HFFc6 (cell line): ENCODE measurements around the gene FRAT2. TPM values are rescaled to one million over a fixed set of nuclear protein-coding genes. Genes with fewer than 3 reads are reported as not detected.

ENCODE experiments used
- DNase-seq: peaks from one replicate; pipeline ENCODE4 v3.0.0-alpha.2; 2018
- H3K27ac Mint-ChIP-seq: 2 replicates; pipeline ENCODE4 v1.8.0; 2020; ENCODE audit warnings: mild to moderate bottlenecking, mixed read lengths
- H3K27me3 Mint-ChIP-seq: 2 replicates; pipeline ENCODE4 v1.8.0; 2021; ENCODE audit warnings: mild to moderate bottlenecking, moderate library complexity, mixed read lengths; ENCODE audit not compliant: insufficient read depth
- H3K36me3 Mint-ChIP-seq: 2 replicates; pipeline ENCODE4 v1.8.0; 2021; ENCODE audit warnings: low read depth, mixed read lengths
- H3K4me1 Mint-ChIP-seq: 2 replicates; pipeline ENCODE4 v1.8.0; 2020; ENCODE audit warnings: low read depth, mixed read lengths
- H3K4me3 Mint-ChIP-seq: 2 replicates; pipeline ENCODE4 v1.8.0; 2020; ENCODE audit warnings: mild to moderate bottlenecking, moderate library complexity, mixed read lengths
- H3K9me3 Mint-ChIP-seq: 2 replicates; pipeline ENCODE4 v1.8.0; 2020; ENCODE audit warnings: mild to moderate bottlenecking, mixed read lengths
- CTCF ChIP-seq: fragments of 200-600 bp; sonication (generic); IDR thresholded peaks from 2 replicates; pipeline ENCODE4 v1.5.0; 2021; ENCODE audit warnings: antibody characterized with exemption, mild to moderate bottlenecking
- total RNA-seq, 6 experiments: library from RNA; stranded (reverse); fragmentation: NEBNext Ultra II Directional; extraction: Animal tissue kit (Norgen Biotek cat#: 25700); gene quantifications; 2 replicates in 1 of 6; 3 replicates in 5 of 6; pipeline ENCODE4 v1.2.3, GENCODE V29; 2021

FRAT2 gene
- total RNA-seq, 6 experiments from 2014 or later: 2.2 to 2.9 (median 2.6) TPM

DNA sequence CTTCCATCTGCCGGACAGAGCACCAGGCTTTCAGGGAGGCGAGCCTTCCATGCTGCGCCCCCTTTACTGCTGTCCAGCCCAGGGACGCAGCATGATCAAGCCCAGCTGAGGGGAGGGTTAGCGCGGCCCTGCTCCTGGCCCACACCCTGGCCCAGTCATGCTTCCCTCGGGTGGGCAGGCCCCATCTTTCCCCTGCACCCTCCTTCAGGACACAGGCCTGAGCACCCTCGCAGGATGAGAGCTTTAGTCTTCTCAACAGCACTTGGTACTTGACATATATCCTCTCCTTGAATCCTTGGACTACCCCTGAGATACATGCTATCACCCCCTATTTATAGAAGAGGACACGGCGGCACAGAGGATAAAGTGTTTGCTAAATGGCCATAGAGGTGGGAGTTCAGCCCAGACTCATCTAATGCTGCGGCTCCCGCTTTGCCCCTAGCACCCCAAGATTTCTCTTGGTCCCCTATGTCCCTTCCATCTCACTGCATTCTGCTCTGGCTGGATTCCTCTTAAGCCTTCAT is 32.7 kb upstream of the FRAT2 start:
- Mint-ChIP-seq H3K36me3 (peaks cover 26% of the 10 kb centered on the region), H3K4me1 (no peaks in the 10 kb centered on the region), H3K27ac (no peak overlapping the region), H3K9me3 (no peaks in the 10 kb centered on the region), H3K4me3 (no peak overlapping the region), H3K27me3 (no peaks in the 10 kb centered on the region; the same call in none of the 2 replicates)
- no peak for TF ChIP-seq CTCF
- DNase-seq: no peak

- H3K27me3 Mint-ChIP-seq: no peaks in the 10 kb centered on the region; the same call in none of the 2 replicates
- no peaks in the 10 kb centered on the region for H3K9me3 Mint-ChIP-seq
- no peak overlapping the region for H3K4me3 Mint-ChIP-seq
- TF ChIP-seq CTCF: no peak
- H3K4me1 Mint-ChIP-seq: no peaks in the 10 kb centered on the region
- no peak overlapping the region for H3K27ac Mint-ChIP-seq
- H3K36me3 Mint-ChIP-seq: peaks cover 26% of the 10 kb centered on the region
- DNase-seq: no peak
Measured at GRCh38 chr10:97366572-97366971, 32.0 kb upstream of the FRAT2 start.

DNA sequence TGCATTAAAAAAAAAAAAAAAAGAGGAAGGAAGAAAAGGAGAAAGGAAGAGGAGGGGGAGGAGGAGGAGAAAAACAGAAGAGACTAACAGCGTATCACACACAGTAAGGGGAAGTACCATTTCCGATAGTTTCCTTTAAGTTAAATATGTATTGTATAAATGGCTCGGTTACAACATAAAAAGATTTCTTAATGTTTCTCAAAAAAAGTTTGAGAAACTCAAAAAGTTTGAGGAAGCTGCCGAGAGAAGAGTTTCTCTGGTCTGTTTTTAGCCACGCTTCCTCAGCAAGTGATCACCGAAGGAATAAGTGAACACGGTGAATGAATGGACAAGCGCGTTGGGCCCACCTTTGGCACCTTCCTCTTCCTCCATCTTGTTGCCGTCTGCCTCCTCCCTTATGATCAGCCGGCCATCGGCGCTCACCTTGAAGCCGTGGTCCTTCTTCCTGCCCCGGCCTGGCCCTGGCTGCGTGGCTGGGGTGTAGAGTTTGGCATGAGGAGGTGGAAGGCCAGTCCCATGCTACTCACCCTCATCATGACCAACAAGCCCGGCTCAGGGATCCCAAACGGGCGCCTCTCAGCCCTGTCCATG is 31.3 kb upstream of the FRAT2 start:
- H3K36me3 Mint-ChIP-seq: peaks cover 26% of the 10 kb centered on the region
- H3K27ac Mint-ChIP-seq: no peak overlapping the region
- no peak for DNase-seq
- no peaks in the 10 kb centered on the region for H3K4me1 Mint-ChIP-seq
- H3K4me3 Mint-ChIP-seq: no peak overlapping the region
- H3K9me3 Mint-ChIP-seq: no peaks in the 10 kb centered on the region
- TF ChIP-seq CTCF: no peak
- no peaks in the 10 kb centered on the region; the same call in none of the 2 replicates for H3K27me3 Mint-ChIP-seq

DNA sequence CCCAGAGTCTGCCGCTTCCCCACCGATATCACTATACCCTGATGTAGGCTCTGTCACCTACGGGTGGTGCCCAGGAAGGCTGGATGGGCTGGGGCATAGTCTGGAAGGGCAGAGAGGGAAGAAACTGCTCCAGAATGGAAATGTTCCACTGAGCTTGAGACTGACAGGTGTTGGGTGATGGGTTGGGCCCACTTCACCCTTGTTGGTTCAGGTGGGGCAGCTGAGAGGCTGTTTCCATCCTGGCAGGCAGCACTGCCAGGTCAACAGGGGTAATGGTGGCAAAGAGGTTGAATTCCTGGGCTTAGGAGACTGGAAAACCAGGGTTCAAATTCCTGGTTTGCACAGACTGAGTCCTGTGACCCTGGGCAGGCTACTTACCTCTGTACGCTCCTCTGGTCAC is 28.5 kb upstream of the FRAT2 start:
- Mint-ChIP-seq H3K27ac (no peak overlapping the region), H3K36me3 (peaks cover 23% of the 10 kb centered on the region; the same call in 1 of the 2 replicates), H3K4me3 (no peak overlapping the region)

DNA sequence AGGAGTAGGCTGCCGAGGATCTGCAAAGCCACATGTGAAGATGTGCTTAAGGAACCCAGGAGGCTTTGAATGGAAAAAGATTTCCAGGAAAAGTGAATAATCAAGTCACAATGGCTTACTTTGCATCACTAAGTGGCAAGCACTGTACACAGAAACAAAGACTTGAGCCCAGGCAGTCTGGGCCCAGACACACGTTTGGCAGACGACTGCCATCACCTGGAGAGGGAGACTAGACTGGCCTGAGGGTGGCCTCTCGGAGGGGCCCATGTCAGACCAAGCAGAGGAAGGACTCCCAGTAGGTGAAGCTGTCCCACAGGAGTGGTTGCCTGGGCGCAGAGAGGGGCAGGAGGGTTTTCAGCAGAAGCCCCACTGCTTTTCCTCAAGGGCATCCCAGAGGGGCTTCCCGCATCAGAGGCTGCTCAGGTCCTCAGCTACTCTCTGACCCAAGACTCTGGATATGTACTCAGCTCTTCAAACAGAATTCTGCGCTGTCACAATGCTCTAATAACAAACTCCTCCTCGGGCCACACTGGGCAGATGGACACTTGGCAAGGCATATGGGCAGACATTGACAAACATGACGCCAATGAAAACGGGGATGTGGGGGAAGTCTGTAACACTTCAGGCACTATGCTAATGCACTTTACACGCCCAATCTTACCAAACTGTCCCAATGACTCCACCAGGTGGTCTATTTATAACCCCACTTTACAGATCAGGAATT is 27.9 kb upstream of the FRAT2 start:
- Mint-ChIP-seq H3K4me3 (no peak overlapping the region), H3K9me3 (no peaks in the 10 kb centered on the region), H3K36me3 (peaks cover 23% of the 10 kb centered on the region; the same call in 1 of the 2 replicates), H3K27ac (no peak overlapping the region), H3K4me1 (no peaks in the 10 kb centered on the region), H3K27me3 (no peaks in the 10 kb centered on the region; the same call in none of the 2 replicates)
- TF ChIP-seq CTCF: no peak
- no peak for DNase-seq

More for the DNA sequence above, 28.5 kb upstream of the FRAT2 start:
- H3K9me3 Mint-ChIP-seq: no peaks in the 10 kb centered on the region
- H3K4me1 Mint-ChIP-seq: no peaks in the 10 kb centered on the region
- H3K27me3 Mint-ChIP-seq: no peaks in the 10 kb centered on the region; the same call in none of the 2 replicates
- no peak for TF ChIP-seq CTCF
- DNase-seq: no peak
